ENCODE measurements around the gene WDR88.

The WDR88 gene

DNA sequence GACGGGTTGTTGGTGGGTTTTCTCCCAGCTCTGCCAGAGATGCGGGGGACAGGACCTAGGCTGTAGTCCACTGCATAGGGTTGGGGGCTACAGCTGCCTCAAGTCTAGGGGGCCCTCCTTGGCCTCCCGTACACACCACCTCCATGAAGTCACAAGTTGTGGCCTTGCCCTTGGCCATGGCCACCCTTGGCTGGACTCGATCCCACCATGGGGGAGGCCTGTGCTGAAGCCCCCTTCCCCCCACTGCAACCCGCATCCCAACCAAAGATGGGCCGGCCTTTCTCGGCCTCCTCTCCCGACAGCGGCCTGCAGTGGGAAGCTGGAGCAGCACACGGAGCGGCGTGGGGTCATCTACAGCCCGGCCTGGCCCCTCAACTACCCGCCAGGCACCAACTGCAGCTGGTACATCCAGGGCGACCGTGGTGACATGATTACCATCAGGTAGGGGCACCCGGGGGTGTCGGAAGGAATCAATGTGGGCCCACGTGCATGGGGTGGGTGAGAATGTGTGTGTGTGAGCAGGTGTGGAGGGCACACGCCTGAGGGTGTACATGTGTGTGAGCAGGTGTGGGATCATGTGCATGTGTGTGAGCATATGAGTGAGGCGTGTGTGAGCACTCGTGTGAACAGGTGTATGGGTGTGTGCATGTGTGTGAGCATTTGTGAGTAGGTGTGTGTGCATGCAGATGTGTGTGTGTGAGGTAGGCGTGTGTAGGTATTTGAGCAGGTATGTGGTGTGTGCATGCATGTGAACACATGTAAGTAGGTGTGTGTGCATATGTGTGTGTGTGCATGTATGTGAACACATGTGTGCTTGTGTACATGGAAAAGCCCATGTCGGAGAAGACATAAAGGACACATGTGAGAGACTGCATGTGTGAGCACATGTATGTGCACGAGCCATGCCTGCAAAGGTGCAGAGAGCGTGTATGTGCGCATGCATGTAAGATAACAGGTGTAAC lies 70.9 kb downstream of the WDR88 start:
- Histone ChIP-seq H3K79me1 (ENCODE audit: low read length) (no peaks in the 10 kb centered on the region), H4K8ac (ENCODE audit: low read depth, low read length) (no peak overlapping the region), H4K5ac (ENCODE audit: low read length) (no peak overlapping the region), H3K9ac (ENCODE audit: low read length) (no peak overlapping the region), H3K79me2 (ENCODE audit: control insufficient read depth, insufficient read depth, low read length) (no peaks in the 10 kb centered on the region), H3K4me2 (ENCODE audit: low read length) (no peak overlapping the region), H3K18ac (ENCODE audit: low read length) (no peak overlapping the region), H2BK5ac (ENCODE audit: low read length) (no peak overlapping the region), H3K4me1 (ENCODE audit: control insufficient read depth, low read depth, low read length) (no peaks in the 10 kb centered on the region), H3K23ac (ENCODE audit: low read length) (no peak overlapping the region), H2AK5ac (ENCODE audit: low read length) (no peak overlapping the region), H2BK15ac (replicated peaks; ENCODE audit: low read depth) (no peak overlapping the region), H3K27me3 (ENCODE audit: insufficient read depth, low read length, poor library complexity) (no peaks in the 10 kb centered on the region), H2BK120ac (ENCODE audit: low read depth, low read length) (no peak overlapping the region), H3K4ac (ENCODE audit: low read depth, low read length) (no peak overlapping the region), H3K4me3 (ENCODE audit: low read length) (no peak overlapping the region), H3K27ac (ENCODE audit: low read depth, low read length) (no peak overlapping the region), H3K56ac (ENCODE audit: low read length) (no peak overlapping the region), H3K36me3 (ENCODE audit: control insufficient read depth, insufficient read depth, low read length) (peaks cover 2% of the 10 kb centered on the region)
- WGBS (ENCODE audit: extremely low coverage, insufficient coverage, low lambda C conversion rate): no CpG with 5 or more reads among the region's 27 CpGs
- no peak for DNase-seq

DNA sequence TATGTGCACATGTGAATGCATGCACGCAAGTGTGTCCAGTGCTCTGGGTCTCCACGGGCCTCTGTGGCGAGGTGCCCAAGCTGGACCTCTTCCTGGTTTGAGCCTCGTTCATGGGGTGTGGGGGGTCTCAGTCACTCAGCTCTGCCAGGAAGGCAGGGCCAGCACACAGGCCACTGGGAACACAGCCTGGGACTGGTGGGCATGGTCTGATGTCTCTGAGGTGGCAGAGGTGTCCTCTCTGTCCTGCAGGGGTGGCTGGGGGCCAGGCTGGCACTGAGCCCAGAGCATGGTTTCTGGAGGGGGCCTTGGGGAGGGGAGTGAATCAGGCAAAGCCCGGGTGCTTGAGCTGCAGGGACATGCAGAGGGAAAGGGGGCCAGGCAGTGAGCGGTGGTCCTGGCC lies 71.6 kb downstream of the WDR88 start:
- H3K4me2 ChIP-seq (ENCODE audit: low read length): no peak overlapping the region
- H3K9ac ChIP-seq (ENCODE audit: low read length): no peak overlapping the region
- H3K4ac ChIP-seq (ENCODE audit: low read depth, low read length): no peak overlapping the region
- DNase-seq: no peak
- H3K18ac ChIP-seq (ENCODE audit: low read length): no peak overlapping the region
- H4K8ac ChIP-seq (ENCODE audit: low read depth, low read length): no peak overlapping the region
- H3K4me1 ChIP-seq (ENCODE audit: control insufficient read depth, low read depth, low read length): no peaks in the 10 kb centered on the region
- H3K79me1 ChIP-seq (ENCODE audit: low read length): no peaks in the 10 kb centered on the region
- H3K27ac ChIP-seq (ENCODE audit: low read depth, low read length): no peak overlapping the region
- H2AK5ac ChIP-seq (ENCODE audit: low read length): no peak overlapping the region
- H2BK120ac ChIP-seq (ENCODE audit: low read depth, low read length): no peak overlapping the region
- H3K23ac ChIP-seq (ENCODE audit: low read length): no peak overlapping the region
- no peak overlapping the region for H2BK15ac ChIP-seq (replicated peaks; ENCODE audit: low read depth)
- no peak overlapping the region for H3K4me3 ChIP-seq (ENCODE audit: low read length)
- peaks cover 2% of the 10 kb centered on the region for H3K36me3 ChIP-seq (ENCODE audit: control insufficient read depth, insufficient read depth, low read length)
- H2BK5ac ChIP-seq (ENCODE audit: low read length): no peak overlapping the region
- no peak overlapping the region for H4K5ac ChIP-seq (ENCODE audit: low read length)
- no peaks in the 10 kb centered on the region for H3K27me3 ChIP-seq (ENCODE audit: insufficient read depth, low read length, poor library complexity)
- WGBS (ENCODE audit: extremely low coverage, insufficient coverage, low lambda C conversion rate): no CpG with 5 or more reads among the region's 6 CpGs
- no peaks in the 10 kb centered on the region for H3K79me2 ChIP-seq (ENCODE audit: control insufficient read depth, insufficient read depth, low read length)
- H3K56ac ChIP-seq (ENCODE audit: low read length): no peak overlapping the region

DNA sequence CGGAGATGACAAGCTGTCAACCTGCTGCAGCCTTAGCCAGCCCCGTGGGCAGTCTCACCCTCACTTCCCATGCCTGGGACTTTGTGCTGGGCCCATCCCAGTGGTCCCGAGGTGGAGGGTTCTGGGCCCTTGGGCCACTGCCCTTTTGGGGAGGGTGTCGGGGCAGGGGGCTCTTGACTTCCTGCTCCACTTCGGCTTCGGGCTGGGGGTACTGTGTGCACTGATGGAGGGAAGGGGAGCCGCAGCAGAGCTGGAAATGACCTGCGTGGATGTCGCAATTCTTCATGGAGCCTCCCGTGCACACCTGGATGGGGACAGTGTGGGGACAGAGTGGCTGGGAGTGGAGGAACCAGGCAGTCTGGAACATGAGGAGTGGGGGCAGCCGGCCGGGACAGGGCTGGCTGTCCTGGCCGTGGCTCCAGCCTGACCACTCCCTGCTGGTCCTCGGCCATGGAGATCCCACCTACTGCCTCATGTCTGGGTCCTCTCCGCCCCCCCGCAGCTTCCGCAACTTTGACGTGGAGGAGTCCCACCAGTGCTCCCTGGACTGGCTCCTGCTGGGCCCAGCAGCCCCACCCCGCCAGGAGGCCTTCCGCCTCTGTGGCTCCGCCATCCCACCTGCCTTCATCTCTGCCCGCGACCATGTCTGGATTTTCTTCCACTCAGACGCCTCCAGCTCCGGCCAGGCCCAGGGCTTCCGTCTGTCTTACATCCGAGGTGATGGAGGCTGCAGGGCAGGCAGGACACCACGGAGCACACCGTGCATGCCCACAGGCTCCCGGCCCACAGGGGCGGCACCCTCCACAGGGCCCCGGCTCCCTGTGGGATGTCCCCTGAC lies 72.4 kb downstream of the WDR88 start:
- no peak overlapping the region for H4K5ac ChIP-seq (ENCODE audit: low read length)
- H2BK120ac ChIP-seq (ENCODE audit: low read depth, low read length): no peak overlapping the region
- H3K9ac ChIP-seq (ENCODE audit: low read length): no peak overlapping the region
- no peak overlapping the region for H3K4me2 ChIP-seq (ENCODE audit: low read length)
- no peak overlapping the region for H2AK5ac ChIP-seq (ENCODE audit: low read length)
- H3K4me3 ChIP-seq (ENCODE audit: low read length): no peak overlapping the region
- H3K4ac ChIP-seq (ENCODE audit: low read depth, low read length): no peak overlapping the region
- no peaks in the 10 kb centered on the region for H3K79me2 ChIP-seq (ENCODE audit: control insufficient read depth, insufficient read depth, low read length)
- no peaks in the 10 kb centered on the region for H3K27me3 ChIP-seq (ENCODE audit: insufficient read depth, low read length, poor library complexity)
- H2BK15ac ChIP-seq (replicated peaks; ENCODE audit: low read depth): no peak overlapping the region
- whole genome bisulfite sequencing (ENCODE audit: extremely low coverage, insufficient coverage, low lambda C conversion rate): no CpG with 5 or more reads among the region's 32 CpGs
- peaks cover 2% of the 10 kb centered on the region for H3K36me3 ChIP-seq (ENCODE audit: control insufficient read depth, insufficient read depth, low read length)
- no peaks in the 10 kb centered on the region for H3K4me1 ChIP-seq (ENCODE audit: control insufficient read depth, low read depth, low read length)
- H2BK5ac ChIP-seq (ENCODE audit: low read length): no peak overlapping the region
- no peak overlapping the region for H4K8ac ChIP-seq (ENCODE audit: low read depth, low read length)
- H3K56ac ChIP-seq (ENCODE audit: low read length): no peak overlapping the region
- H3K23ac ChIP-seq (ENCODE audit: low read length): no peak overlapping the region
- DNase-seq: no peak
- H3K79me1 ChIP-seq (ENCODE audit: low read length): no peaks in the 10 kb centered on the region
- H3K27ac ChIP-seq (ENCODE audit: low read depth, low read length): no peak overlapping the region
- H3K18ac ChIP-seq (ENCODE audit: low read length): no peak overlapping the region

DNA sequence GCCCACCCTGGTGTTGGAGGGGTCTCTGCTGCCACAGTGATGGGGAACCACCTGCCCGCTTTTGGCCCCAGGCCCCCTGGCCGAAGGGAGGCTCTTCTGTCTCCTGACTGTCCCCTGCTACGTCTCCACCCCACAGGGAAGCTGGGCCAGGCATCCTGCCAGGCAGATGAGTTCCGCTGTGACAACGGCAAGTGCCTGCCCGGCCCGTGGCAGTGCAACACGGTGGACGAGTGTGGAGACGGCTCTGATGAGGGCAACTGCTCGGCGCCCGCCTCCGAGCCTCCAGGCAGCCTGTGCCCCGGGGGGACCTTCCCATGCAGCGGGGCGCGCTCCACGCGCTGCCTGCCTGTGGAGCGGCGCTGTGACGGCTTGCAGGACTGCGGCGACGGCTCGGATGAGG lies 73.2 kb downstream of the WDR88 start:
- no peak overlapping the region for H4K5ac ChIP-seq (ENCODE audit: low read length)
- no peak overlapping the region for H3K18ac ChIP-seq (ENCODE audit: low read length)
- H2BK5ac ChIP-seq (ENCODE audit: low read length): no peak overlapping the region
- no peak overlapping the region for H3K23ac ChIP-seq (ENCODE audit: low read length)
- H3K9ac ChIP-seq (ENCODE audit: low read length): no peak overlapping the region
- no peak overlapping the region for H3K27ac ChIP-seq (ENCODE audit: low read depth, low read length)
- no peaks in the 10 kb centered on the region for H3K79me1 ChIP-seq (ENCODE audit: low read length)
- DNase-seq: no peak
- no peak overlapping the region for H2BK15ac ChIP-seq (replicated peaks; ENCODE audit: low read depth)
- H2BK120ac ChIP-seq (ENCODE audit: low read depth, low read length): no peak overlapping the region
- H3K27me3 ChIP-seq (ENCODE audit: insufficient read depth, low read length, poor library complexity): no peaks in the 10 kb centered on the region
- peaks cover 2% of the 10 kb centered on the region for H3K36me3 ChIP-seq (ENCODE audit: control insufficient read depth, insufficient read depth, low read length)
- H3K79me2 ChIP-seq (ENCODE audit: control insufficient read depth, insufficient read depth, low read length): no peaks in the 10 kb centered on the region
- H3K4me1 ChIP-seq (ENCODE audit: control insufficient read depth, low read depth, low read length): no peaks in the 10 kb centered on the region
- no peak overlapping the region for H3K4me3 ChIP-seq (ENCODE audit: low read length)
- H2AK5ac ChIP-seq (ENCODE audit: low read length): no peak overlapping the region
- H4K8ac ChIP-seq (ENCODE audit: low read depth, low read length): no peak overlapping the region
- no CpG with 5 or more reads among the region's 27 CpGs for WGBS (ENCODE audit: extremely low coverage, insufficient coverage, low lambda C conversion rate)
- no peak overlapping the region for H3K4me2 ChIP-seq (ENCODE audit: low read length)
- H3K56ac ChIP-seq (ENCODE audit: low read length): no peak overlapping the region
- no peak overlapping the region for H3K4ac ChIP-seq (ENCODE audit: low read depth, low read length)

DNA sequence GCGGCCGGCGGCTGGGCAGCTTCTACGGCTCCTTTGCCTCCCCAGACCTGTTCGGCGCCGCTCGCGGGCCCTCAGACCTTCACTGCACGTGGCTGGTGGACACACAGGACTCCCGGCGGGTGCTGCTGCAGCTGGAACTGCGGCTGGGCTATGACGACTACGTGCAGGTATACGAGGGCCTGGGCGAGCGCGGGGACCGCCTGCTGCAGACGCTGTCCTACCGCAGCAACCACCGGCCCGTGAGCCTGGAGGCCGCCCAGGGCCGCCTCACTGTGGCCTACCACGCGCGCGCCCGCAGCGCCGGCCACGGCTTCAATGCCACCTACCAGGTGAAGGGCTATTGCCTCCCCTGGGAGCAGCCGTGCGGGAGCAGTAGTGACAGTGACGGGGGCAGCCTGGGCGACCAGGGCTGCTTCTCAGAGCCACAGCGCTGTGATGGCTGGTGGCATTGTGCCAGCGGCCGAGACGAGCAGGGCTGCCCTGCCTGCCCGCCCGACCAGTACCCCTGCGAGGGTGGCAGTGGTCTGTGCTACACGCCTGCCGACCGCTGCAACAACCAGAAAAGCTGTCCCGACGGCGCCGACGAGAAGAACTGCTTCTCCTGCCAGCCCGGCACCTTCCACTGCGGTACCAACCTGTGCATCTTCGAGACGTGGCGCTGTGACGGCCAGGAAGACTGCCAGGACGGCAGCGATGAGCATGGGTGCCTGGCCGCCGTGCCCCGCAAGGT lies 73.8 kb downstream of the WDR88 start:
- peaks cover 2% of the 10 kb centered on the region for H3K36me3 ChIP-seq (ENCODE audit: control insufficient read depth, insufficient read depth, low read length)

More for the DNA sequence above, 73.8 kb downstream of the WDR88 start:
- no peak for DNase-seq
- Histone ChIP-seq H3K27me3 (ENCODE audit: insufficient read depth, low read length, poor library complexity) (no peaks in the 10 kb centered on the region), H4K5ac (ENCODE audit: low read length) (no peak overlapping the region), H2AK5ac (ENCODE audit: low read length) (no peak overlapping the region), H3K23ac (ENCODE audit: low read length) (no peak overlapping the region), H3K4ac (ENCODE audit: low read depth, low read length) (no peak overlapping the region), H2BK5ac (ENCODE audit: low read length) (no peak overlapping the region), H3K79me1 (ENCODE audit: low read length) (no peaks in the 10 kb centered on the region), H3K9ac (ENCODE audit: low read length) (no peak overlapping the region), H4K8ac (ENCODE audit: low read depth, low read length) (no peak overlapping the region), H3K27ac (ENCODE audit: low read depth, low read length) (no peak overlapping the region), H3K79me2 (ENCODE audit: control insufficient read depth, insufficient read depth, low read length) (no peaks in the 10 kb centered on the region), H3K56ac (ENCODE audit: low read length) (no peak overlapping the region), H3K4me3 (ENCODE audit: low read length) (no peak overlapping the region), H3K4me2 (ENCODE audit: low read length) (no peak overlapping the region), H2BK120ac (ENCODE audit: low read depth, low read length) (no peak overlapping the region), H3K4me1 (ENCODE audit: control insufficient read depth, low read depth, low read length) (no peaks in the 10 kb centered on the region), H2BK15ac (replicated peaks; ENCODE audit: low read depth) (no peak overlapping the region), H3K18ac (ENCODE audit: low read length) (no peak overlapping the region)
- WGBS (ENCODE audit: extremely low coverage, insufficient coverage, low lambda C conversion rate): no CpG with 5 or more reads among the region's 64 CpGs

Data from mesendoderm (in vitro differentiated cells).